WTC11 (cell line): ENCODE data around the gene KCTD1. TPM values are rescaled to one million over a fixed set of nuclear protein-coding genes. Genes with fewer than 3 reads are reported as not detected.

Experiments
- ATAC-seq: fragments of 200-7000 bp; cut with Tn5 transposase; 2 replicates; pipeline ENCODE4 v1.10.0; 2021; ENCODE audit warnings: mild to moderate bottlenecking, moderate library complexity
- CTCF ChIA-PET: fragments of 300-600 bp; sonication (Branson Sonifier 250); formaldehyde crosslinking; loops from one replicate; lab custom pipeline; 2021; ENCODE audit warnings: antibody characterized with exemption; lab: Charles Lee
- POLR2A ChIA-PET: fragments of 350-600 bp; sonication (Branson Sonifier 250); formaldehyde crosslinking; loops from one replicate; lab custom pipeline; 2021; ENCODE audit warnings: antibody characterized with exemption; lab: Charles Lee
- DNase-seq: peaks from one replicate; pipeline ENCODE4 v3.0.0; 2021; ENCODE audit warnings: low spot score
- H3K27ac Mint-ChIP-seq: 2 replicates; pipeline ENCODE4 v1.8.0; 2021; ENCODE audit warnings: mixed read lengths
- H3K27me3 Mint-ChIP-seq: 2 replicates; pipeline ENCODE4 v1.8.0; 2021; ENCODE audit warnings: low read depth, mild to moderate bottlenecking, moderate library complexity, mixed read lengths
- H3K36me3 Mint-ChIP-seq: 2 replicates; pipeline ENCODE4 v1.8.0; 2021; ENCODE audit warnings: mixed read lengths
- H3K4me1 Mint-ChIP-seq: 2 replicates; pipeline ENCODE4 v1.8.0; 2022; ENCODE audit warnings: mixed read lengths
- H3K4me3 Mint-ChIP-seq: 2 replicates; pipeline ENCODE4 v1.8.0; 2021; ENCODE audit warnings: mild to moderate bottlenecking, moderate library complexity, mixed read lengths
- H3K9me3 Mint-ChIP-seq: 2 replicates; pipeline ENCODE4 v1.8.0; 2021; ENCODE audit warnings: mixed read lengths
- ARID4B ChIP-seq: sonication (generic); formaldehyde crosslinking; IDR thresholded peaks from 2 replicates; pipeline ENCODE4 v1.8.0; 2023; ENCODE audit warnings: missing genetic modification reagents, mild to moderate bottlenecking, borderline replicate concordance
- ATF3 ChIP-seq: sonication (generic); formaldehyde crosslinking; conservative IDR thresholded peaks from 2 replicates; pipeline ENCODE4 v1.8.1; 2022; ENCODE audit warnings: mild to moderate bottlenecking, missing genetic modification reagents
- CBFB ChIP-seq: sonication (generic); formaldehyde crosslinking; IDR thresholded peaks from 2 replicates; pipeline ENCODE4 v1.8.1; 2022; ENCODE audit warnings: mild to moderate bottlenecking, low read depth, missing genetic modification reagents
- ESRRA ChIP-seq: sonication (generic); formaldehyde crosslinking; IDR thresholded peaks from 2 replicates; pipeline ENCODE4 v1.8.1; 2022; ENCODE audit warnings: mild to moderate bottlenecking, missing genetic modification reagents, borderline replicate concordance
- FOXP4 ChIP-seq: sonication (generic); formaldehyde crosslinking; IDR thresholded peaks from 2 replicates; pipeline ENCODE4 v1.8.0; 2022; ENCODE audit warnings: mild to moderate bottlenecking, missing genetic modification reagents
- GABPB1 ChIP-seq: sonication (generic); formaldehyde crosslinking; IDR thresholded peaks from 2 replicates; pipeline ENCODE4 v1.8.1; 2023; ENCODE audit warnings: mild to moderate bottlenecking, missing genetic modification reagents
- GRHL2 ChIP-seq: fragments of 250-450 bp; sonication (Bioruptor Pico); IDR thresholded peaks from 2 replicates; pipeline ENCODE4 v1.8.0; 2022; ENCODE audit warnings: mild to moderate bottlenecking, moderate library complexity; ENCODE audit not compliant: insufficient replicate concordance, severe bottlenecking
- IRF2 ChIP-seq: sonication (generic); formaldehyde crosslinking; IDR thresholded peaks from 2 replicates; pipeline ENCODE4 v1.8.0; 2022; ENCODE audit warnings: low read depth, missing genetic modification reagents, borderline replicate concordance
- TEAD4 ChIP-seq: sonication (generic); formaldehyde crosslinking; IDR thresholded peaks from 2 replicates; pipeline ENCODE4 v1.8.0; 2022; ENCODE audit warnings: mild to moderate bottlenecking, missing genetic modification reagents
- ZNF317 ChIP-seq: sonication (generic); formaldehyde crosslinking; IDR thresholded peaks from 2 replicates; pipeline ENCODE4 v1.8.1; 2023; ENCODE audit warnings: low read depth, mild to moderate bottlenecking, moderate library complexity, missing genetic modification reagents, borderline replicate concordance
- ZNF396 ChIP-seq: fragments of 250-450 bp; sonication (Bioruptor Pico); IDR thresholded peaks from 2 replicates; pipeline ENCODE4 v1.8.0; 2021; ENCODE audit warnings: mild to moderate bottlenecking, moderate library complexity, borderline replicate concordance
- ZNF425 ChIP-seq: fragments of 250-450 bp; sonication (Bioruptor Pico); conservative IDR thresholded peaks from 2 replicates; pipeline ENCODE4 v1.9.0; 2021; ENCODE audit warnings: mild to moderate bottlenecking
- ZNF671 ChIP-seq: fragments of 250-450 bp; sonication (Bioruptor Pico); IDR thresholded peaks from 2 replicates; pipeline ENCODE4 v1.8.0; 2021; ENCODE audit warnings: mild to moderate bottlenecking
- total RNA-seq: library from RNA; stranded (reverse); gene quantifications from 3 replicates; pipeline ENCODE4 v1.2.3, GENCODE V29; 2021

The KCTD1 gene
- total RNA-seq, 1 experiment from 2014 or later, result 23.3 TPM

GRCh38 chr18:26536664-26537063 lies 11.7 kb downstream of the KCTD1 start:
- no peaks in the 10 kb centered on the region for H3K36me3 Mint-ChIP-seq
- peaks cover 29% of the 10 kb centered on the region for H3K4me1 Mint-ChIP-seq
- DNase-seq (no peak), ATAC-seq (no peak)
- no peak overlapping the region for H3K4me3 Mint-ChIP-seq
- H3K27ac Mint-ChIP-seq, result no peak overlapping the region; the same call in 1 of the 2 replicates
- no peaks in the 10 kb centered on the region for H3K9me3 Mint-ChIP-seq
- TF ChIP-seq ARID4B (CRISPR knock-in tag), result no peak
- no peak for TF ChIP-seq ZNF671 (CRISPR knock-in tag)
- TF ChIP-seq FOXP4 (CRISPR knock-in tag), result no peak
- TF ChIP-seq ZNF396 (CRISPR knock-in tag), result no peak
- no peak for TF ChIP-seq CBFB (CRISPR knock-in tag)
- no peak for TF ChIP-seq GRHL2
- TF ChIP-seq ESRRA, result no peak
- no peak for TF ChIP-seq IRF2
- H3K27me3 Mint-ChIP-seq, result no peaks in the 10 kb centered on the region
- POLR2A ChIA-PET, result no interaction called here
- CTCF ChIA-PET, result no interaction called here

- Mint-ChIP-seq H3K27ac (no peak overlapping the region), H3K36me3 (no peaks in the 10 kb centered on the region), H3K27me3 (no peaks in the 10 kb centered on the region)
- TF ChIP-seq GABPB1 (CRISPR knock-in tag) (no peak), ZNF425 (CRISPR knock-in tag) (no peak), TEAD4 (no peak), ATF3 (CRISPR knock-in tag) (no peak)
- TF ChIP-seq, all 79 proteins: peak for 0
- ATAC-seq (no peak), DNase-seq (no peak)
- peaks cover 30% of the 10 kb centered on the region for H3K4me1 Mint-ChIP-seq
- POLR2A ChIA-PET, result no interaction called here
- CTCF ChIA-PET, result no interaction called here
- no peak overlapping the region for H3K4me3 Mint-ChIP-seq
- no peaks in the 10 kb centered on the region for H3K9me3 Mint-ChIP-seq
Measured at GRCh38 chr18:26536032-26536431, 12.3 kb downstream of the KCTD1 start.

- ATAC-seq (no peak), DNase-seq (no peak)
- no peak overlapping the region for H3K27ac Mint-ChIP-seq
- ChIA-PET CTCF (interaction anchor here (1.4 kb wide), 1 partner anchor 67 kb away, joined by 3 read pairs; no protein-coding TSS in a partner anchor), POLR2A (no interaction called here)
- H3K4me3 Mint-ChIP-seq, result no peak overlapping the region
- peaks cover 29% of the 10 kb centered on the region for H3K4me1 Mint-ChIP-seq
- H3K27me3 Mint-ChIP-seq, result no peaks in the 10 kb centered on the region
- H3K9me3 Mint-ChIP-seq, result no peaks in the 10 kb centered on the region
- no peaks in the 10 kb centered on the region for H3K36me3 Mint-ChIP-seq
- TF ChIP-seq ZNF317 (CRISPR knock-in tag) (no peak), FOXP4 (CRISPR knock-in tag) (no peak)
Measured at GRCh38 chr18:26535630-26536029, 12.7 kb downstream of the KCTD1 start.
